Epithelial cell of esophagus (primary cell): ENCODE data around the gene ETFA.

Experiments used
- DNase-seq: peaks from one replicate; pipeline ENCODE4 v3.0.0; 2010; ENCODE audit warnings: low read depth
- H3K4me3 ChIP-seq: 2 replicates; pipeline ENCODE4 v1.5.1; 2011; ENCODE audit warnings: mild to moderate bottlenecking, low read length, control low read depth
- CTCF ChIP-seq: IDR thresholded peaks from 2 replicates; pipeline ENCODE4 v1.5.1; 2011; ENCODE audit warnings: low read depth, mild to moderate bottlenecking, low read length, control low read depth, inconsistent platforms; ENCODE audit not compliant: insufficient read depth; ENCODE audit errors: missing control alignments

The ETFA gene

DNA sequence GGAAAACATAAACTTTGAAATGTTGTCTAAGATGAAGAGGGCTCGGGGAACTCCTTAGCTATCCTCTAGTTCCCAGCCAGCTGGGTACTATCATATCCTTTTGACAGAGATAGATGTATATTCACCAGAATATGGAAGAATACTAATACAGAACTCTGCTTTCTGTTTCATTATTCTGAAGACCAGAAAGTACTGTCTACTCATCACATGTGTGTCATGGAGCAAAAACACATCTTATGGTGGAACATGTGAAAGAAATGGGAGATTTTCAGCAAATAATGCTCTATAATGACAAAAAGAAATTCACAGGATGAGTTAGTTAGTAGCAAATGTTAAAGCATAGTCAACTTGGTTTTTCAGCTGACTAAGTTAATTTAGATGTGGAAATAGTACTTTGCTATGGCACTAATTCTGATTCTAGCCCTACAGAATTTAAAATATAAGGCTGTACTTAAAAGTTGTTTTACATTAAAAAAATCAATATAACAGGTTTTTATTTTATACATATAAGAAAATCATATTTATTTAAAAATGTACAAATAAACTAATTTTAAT, 41.8 kb upstream of the ETFA start:
- DNase-seq, result no peak
- TF ChIP-seq CTCF, result no peak
- H3K4me3 ChIP-seq, result no peak overlapping the region

DNA sequence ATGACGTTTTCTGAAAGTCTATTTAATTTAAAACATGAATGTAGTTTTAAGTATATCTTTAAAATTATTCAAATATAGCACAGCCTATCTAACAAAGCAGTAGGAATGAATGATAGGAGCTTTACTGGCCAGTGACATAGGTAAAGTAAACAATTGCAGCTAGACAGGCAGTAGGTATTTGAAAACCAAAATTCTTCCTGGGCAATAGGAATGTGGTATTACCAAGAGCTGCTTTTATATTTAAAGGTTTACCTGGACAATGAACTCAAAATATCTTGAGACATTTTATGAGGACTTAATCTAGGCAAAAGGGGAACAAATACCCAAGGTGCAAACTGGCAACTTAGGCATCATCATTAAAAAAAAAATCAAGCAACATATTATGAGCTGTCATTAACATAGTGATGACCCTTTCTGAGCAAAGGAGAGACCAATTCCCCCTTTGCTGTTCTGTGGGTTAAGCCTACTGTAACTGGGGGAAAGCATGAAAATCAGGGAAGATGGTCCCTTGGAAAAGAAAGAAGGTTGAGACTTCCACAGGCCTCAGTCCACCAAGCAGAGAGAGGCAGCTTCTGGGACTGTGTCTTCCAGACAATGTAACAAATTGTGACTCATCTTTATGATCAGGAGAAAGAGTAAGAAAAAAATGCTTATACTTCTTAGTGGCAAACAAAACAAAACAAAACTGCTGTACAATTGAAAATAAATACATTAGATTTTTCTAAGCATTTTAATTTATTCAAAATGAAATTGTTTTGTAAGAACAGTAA, 38.2 kb upstream of the ETFA start:
- DNase-seq, result peak; percentile 29
- H3K4me3 ChIP-seq, result no peak overlapping the region
- no peak for TF ChIP-seq CTCF

DNA sequence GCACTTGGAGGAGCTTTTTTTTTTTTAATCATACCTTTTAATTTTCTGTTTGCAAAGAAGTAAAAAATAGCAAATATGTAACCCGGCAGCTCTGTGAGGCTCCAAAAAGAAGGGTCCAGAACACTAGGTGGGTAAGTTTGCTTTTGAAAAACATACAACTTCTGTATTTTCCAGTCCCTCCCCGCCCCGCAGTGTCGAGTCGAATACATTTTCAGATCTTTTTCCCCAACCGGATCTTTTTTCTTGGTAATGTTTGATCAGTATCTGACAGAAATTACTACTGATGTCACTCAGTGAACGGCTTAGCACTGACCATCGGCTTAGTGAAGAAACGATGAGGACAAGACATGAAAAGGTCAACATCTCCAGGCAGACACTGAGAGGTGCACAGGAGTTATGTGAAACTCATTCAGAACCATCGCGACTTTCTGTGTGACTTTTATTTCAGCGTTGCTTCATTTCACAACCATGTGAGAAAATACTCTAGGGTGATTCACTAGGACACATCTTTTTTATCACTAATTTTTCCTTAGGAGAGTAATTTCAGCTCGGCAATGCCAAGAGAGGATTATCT, 36.3 kb upstream of the ETFA start:
- no peak for DNase-seq
- H3K4me3 ChIP-seq, result no peak overlapping the region
- no peak for TF ChIP-seq CTCF

DNA sequence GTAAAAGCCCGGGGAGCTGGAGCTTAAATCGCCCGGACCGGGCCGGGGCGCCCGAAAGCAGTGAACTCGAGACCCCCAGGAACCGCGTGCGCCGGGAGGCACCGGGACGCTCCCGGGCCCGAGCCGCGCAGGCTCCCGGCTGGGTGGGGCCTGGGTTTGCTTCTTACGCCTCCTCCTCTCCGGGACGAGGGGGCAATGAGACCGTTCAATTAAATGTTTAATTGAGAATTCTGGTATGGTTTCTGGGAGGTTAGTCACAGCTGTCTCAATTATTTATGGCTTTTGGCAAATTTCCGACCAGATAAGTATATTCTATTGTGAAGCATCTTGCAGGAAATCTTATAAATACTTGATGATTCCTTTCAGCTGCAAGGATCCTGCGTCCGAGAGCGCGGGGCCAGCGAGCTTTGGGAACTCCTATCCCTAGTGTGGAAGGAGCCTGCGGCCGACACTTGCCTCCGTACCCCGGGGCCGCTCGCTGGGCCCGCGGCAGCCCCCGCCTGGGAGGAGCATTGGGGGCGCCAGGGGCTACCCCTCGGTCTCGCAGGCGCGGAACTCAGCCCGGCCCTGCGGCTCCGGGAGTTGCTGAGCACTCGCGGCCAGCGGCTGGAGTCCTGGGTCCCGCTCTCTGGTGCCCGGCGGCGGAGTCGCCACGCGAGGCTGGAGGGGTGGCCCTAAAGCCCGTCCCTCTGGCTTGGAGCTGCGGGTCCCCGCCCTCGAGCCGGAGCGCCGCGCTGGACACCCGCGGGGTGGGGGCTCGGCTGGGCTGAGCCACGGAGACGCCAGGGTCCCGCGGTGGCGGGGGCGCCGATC, 35.6 kb upstream of the ETFA start:
- peak overlapping the region; percentile 45 for H3K4me3 ChIP-seq
- DNase-seq, result no peak
- no peak for TF ChIP-seq CTCF

- no peak for DNase-seq
- H3K4me3 ChIP-seq, result peak overlapping the region; percentile 45
- TF ChIP-seq CTCF, result no peak
Measured at GRCh38 chr15:76345880-76346668, 34.8 kb upstream of the ETFA start.

DNA sequence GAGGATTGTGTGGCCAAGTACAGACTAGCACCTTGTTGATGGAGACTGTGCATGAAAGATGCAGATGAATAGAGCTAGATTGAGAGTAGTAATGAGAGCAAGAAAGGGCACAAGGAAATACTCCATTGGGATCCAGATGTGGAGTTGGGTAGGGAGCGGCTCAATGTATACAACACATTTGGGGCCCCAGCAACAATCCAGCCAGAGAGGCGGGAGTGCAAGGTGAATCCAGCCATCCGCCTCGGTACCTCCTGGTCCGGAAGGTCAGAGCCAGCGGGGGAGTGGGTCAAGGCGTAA, 34.3 kb upstream of the ETFA start:
- DNase-seq, result no peak
- H3K4me3 ChIP-seq, result no peak overlapping the region
- TF ChIP-seq CTCF, result no peak
